Stimulated activated effector memory CD8-positive, alpha-beta T cell treated with anti-CD3 and anti-CD28 coated beads, Interleukin-12 subunit alpha, Interleukin-12 subunit beta, amount 100 ng/mL, for 72 hours (primary cell): ENCODE results near the gene DNM1L.

ENCODE experiments used
- ATAC-seq: fragments of 150-1000 bp; cut with Tn5 transposase; 2 replicates; pipeline ENCODE4 v1.10.0; 2021
- DNase-seq, 2 donors: peaks; one replicate each; pipeline ENCODE4 v3.0.0; 2021 to 2022; ENCODE audit warnings: low spot score in 2 of 2
- H3K27ac Mint-ChIP-seq: one replicate; pipeline ENCODE4 v1.8.0; 2022; ENCODE audit warnings: mild to moderate bottlenecking, mixed read lengths
- H3K36me3 Mint-ChIP-seq: one replicate; pipeline ENCODE4 v1.8.0; 2022; ENCODE audit warnings: mild to moderate bottlenecking, mixed read lengths
- H3K4me1 Mint-ChIP-seq: one replicate; pipeline ENCODE4 v1.8.0; 2022; ENCODE audit warnings: mixed read lengths
- H3K4me3 Mint-ChIP-seq: one replicate; pipeline ENCODE4 v1.8.0; 2022; ENCODE audit warnings: mild to moderate bottlenecking, mixed read lengths
- H3K9me3 Mint-ChIP-seq: one replicate; pipeline ENCODE4 v1.8.0; 2022; ENCODE audit warnings: mixed read lengths

Gene DNM1L

GRCh38 chr12:32761716-32762115 lies 82.6 kb downstream of the DNM1L start:
- no peaks in the 10 kb centered on the region for H3K36me3 Mint-ChIP-seq
- H3K9me3 Mint-ChIP-seq: no peaks in the 10 kb centered on the region
- ATAC-seq (no peak), DNase-seq (no peak)
- H3K27ac Mint-ChIP-seq: peak overlapping the region; percentile 10
- peaks cover under 1% of the 10 kb centered on the region for H3K4me1 Mint-ChIP-seq
- H3K4me3 Mint-ChIP-seq: no peak overlapping the region

GRCh38 chr12:32765906-32766305 lies 86.8 kb downstream of the DNM1L start:
- Mint-ChIP-seq H3K9me3 (no peaks in the 10 kb centered on the region), H3K4me3 (no peak overlapping the region), H3K27ac (no peak overlapping the region), H3K4me1 (no peaks in the 10 kb centered on the region), H3K36me3 (no peaks in the 10 kb centered on the region)
- ATAC-seq (no peak), DNase-seq (no peak)

DNA sequence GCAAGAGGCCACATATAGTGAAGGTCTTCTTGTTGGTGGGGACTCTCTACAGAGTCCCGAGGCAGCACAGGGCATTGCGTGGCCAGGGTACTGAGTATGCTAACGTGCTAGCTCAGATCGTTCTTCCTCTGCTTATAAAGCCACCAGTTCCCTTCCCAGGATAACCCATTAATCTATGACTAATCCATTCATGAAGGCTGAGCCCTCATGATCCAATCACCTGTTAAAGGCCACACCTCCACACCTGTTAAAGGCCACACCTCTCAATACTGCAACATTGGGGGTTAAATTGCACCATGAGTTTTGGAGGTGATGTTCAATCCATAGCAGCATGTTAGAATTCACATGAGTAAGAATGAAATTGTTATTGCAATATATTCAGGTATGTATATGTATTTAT lies 89.4 kb downstream of the DNM1L start:
- Mint-ChIP-seq H3K4me3 (no peak overlapping the region), H3K36me3 (no peaks in the 10 kb centered on the region)
- ATAC-seq: no peak

DNA sequence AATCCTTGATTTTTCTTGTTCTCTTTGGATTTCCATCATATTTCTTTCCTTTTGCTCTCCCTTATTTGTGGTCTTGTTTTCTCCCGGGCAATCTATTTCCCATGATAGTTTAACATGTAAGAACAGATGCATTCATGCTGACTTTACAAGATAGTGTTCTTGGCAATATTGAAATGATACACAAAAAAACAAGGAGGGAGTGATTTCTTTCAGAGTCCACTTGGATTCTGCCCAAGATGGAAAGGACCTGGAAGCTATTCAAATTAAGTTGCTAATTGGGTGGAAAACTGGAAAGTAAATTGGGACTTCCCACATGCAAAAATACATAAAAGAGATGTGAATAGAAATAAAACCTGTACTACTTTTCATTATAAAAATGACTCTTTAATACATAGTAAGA lies 91.0 kb downstream of the DNM1L start:
- H3K36me3 Mint-ChIP-seq: no peaks in the 10 kb centered on the region
- no peak overlapping the region for H3K27ac Mint-ChIP-seq
- no peaks in the 10 kb centered on the region for H3K9me3 Mint-ChIP-seq
- no peak overlapping the region for H3K4me3 Mint-ChIP-seq
- no peak for DNase-seq
- H3K4me1 Mint-ChIP-seq: no peaks in the 10 kb centered on the region
- no peak for ATAC-seq

More for the DNA sequence above, 89.4 kb downstream of the DNM1L start:
- no peak overlapping the region for H3K27ac Mint-ChIP-seq
- no peaks in the 10 kb centered on the region for H3K9me3 Mint-ChIP-seq
- no peaks in the 10 kb centered on the region for H3K4me1 Mint-ChIP-seq
- no peak for DNase-seq

- DNase-seq (no peak), ATAC-seq (no peak)
- Mint-ChIP-seq H3K4me1 (no peaks in the 10 kb centered on the region), H3K36me3 (no peaks in the 10 kb centered on the region), H3K27ac (no peak overlapping the region), H3K9me3 (no peaks in the 10 kb centered on the region), H3K4me3 (no peak overlapping the region)
These were observed 94.6 kb downstream of the DNM1L start for GRCh38 chr12:32773691-32774090.

- Mint-ChIP-seq H3K4me3 (no peak overlapping the region), H3K36me3 (no peaks in the 10 kb centered on the region), H3K4me1 (no peaks in the 10 kb centered on the region), H3K9me3 (no peaks in the 10 kb centered on the region), H3K27ac (no peak overlapping the region)
- ATAC-seq (no peak), DNase-seq (no peak)
These were observed 97.2 kb downstream of the DNM1L start for GRCh38 chr12:32776258-32776657.

- no peaks in the 10 kb centered on the region for H3K36me3 Mint-ChIP-seq
- DNase-seq: no peak
- no peak for ATAC-seq
- H3K27ac Mint-ChIP-seq: no peak overlapping the region
- H3K9me3 Mint-ChIP-seq: no peaks in the 10 kb centered on the region
- H3K4me1 Mint-ChIP-seq: no peaks in the 10 kb centered on the region
- no peak overlapping the region for H3K4me3 Mint-ChIP-seq
These were observed 98.1 kb downstream of the DNM1L start for GRCh38 chr12:32777159-32777558.

DNA sequence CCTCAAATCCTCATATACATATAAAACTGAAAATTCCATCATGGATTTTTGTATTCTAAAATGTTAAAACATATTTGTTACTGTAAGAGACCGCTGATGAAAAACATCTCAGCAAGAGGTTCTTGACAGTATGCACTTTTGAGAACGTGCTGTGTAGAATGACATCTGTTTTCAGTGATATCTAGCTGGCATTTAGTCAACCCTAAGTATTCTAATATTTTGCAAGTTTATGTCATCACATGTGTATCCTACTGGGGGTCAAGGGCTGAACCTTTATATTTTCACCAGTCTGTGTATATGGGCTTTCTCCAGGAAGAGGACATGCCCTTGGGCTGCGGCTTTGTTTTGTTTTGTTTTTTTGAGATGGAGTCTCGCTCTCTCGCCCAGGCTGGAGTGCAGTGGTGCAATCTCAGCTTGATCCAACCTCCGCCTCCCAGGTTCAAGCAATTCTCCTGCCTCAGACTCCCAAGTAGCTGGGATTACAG lies 98.6 kb downstream of the DNM1L start:
- no peak for ATAC-seq
- Mint-ChIP-seq H3K36me3 (no peaks in the 10 kb centered on the region), H3K4me1 (no peaks in the 10 kb centered on the region), H3K27ac (no peak overlapping the region), H3K4me3 (no peak overlapping the region), H3K9me3 (no peaks in the 10 kb centered on the region)
- no peak for DNase-seq

- H3K36me3 Mint-ChIP-seq: no peaks in the 10 kb centered on the region
- no peaks in the 10 kb centered on the region for H3K9me3 Mint-ChIP-seq
- ATAC-seq: no peak
- no peak for DNase-seq
- no peak overlapping the region for H3K4me3 Mint-ChIP-seq
- H3K4me1 Mint-ChIP-seq: no peaks in the 10 kb centered on the region
- H3K27ac Mint-ChIP-seq: no peak overlapping the region
These were observed 101.0 kb downstream of the DNM1L start for GRCh38 chr12:32780071-32780470.

DNA sequence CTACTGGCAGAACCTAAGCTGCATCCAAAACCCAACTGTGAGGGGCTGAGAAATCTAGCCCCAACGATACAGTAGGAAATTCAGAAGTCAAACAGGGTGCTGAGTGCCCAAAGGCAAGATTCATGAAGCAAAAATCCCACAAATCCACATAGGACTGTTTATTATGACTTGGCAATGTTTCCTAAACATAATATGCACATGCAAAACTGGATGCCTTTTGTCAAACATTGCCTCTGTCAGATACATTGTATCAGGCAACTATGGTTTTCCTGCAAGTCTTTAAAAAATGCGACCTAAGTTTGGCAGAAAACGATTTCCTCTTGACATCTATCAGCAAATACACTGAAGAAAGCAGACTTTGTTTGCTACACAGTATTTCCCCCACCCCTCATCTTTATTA lies 103.9 kb downstream of the DNM1L start:
- H3K9me3 Mint-ChIP-seq: no peaks in the 10 kb centered on the region

GRCh38 chr12:32785557-32785956 lies 106.5 kb downstream of the DNM1L start:
- no peak for ATAC-seq
- Mint-ChIP-seq H3K4me1 (no peaks in the 10 kb centered on the region), H3K36me3 (no peaks in the 10 kb centered on the region), H3K9me3 (no peaks in the 10 kb centered on the region), H3K4me3 (no peak overlapping the region), H3K27ac (no peak overlapping the region)
- DNase-seq: no peak

More for the DNA sequence above, 103.9 kb downstream of the DNM1L start:
- no peak for ATAC-seq
- no peak for DNase-seq
- Mint-ChIP-seq H3K36me3 (no peaks in the 10 kb centered on the region), H3K4me3 (no peak overlapping the region), H3K27ac (no peak overlapping the region), H3K4me1 (no peaks in the 10 kb centered on the region)

DNA sequence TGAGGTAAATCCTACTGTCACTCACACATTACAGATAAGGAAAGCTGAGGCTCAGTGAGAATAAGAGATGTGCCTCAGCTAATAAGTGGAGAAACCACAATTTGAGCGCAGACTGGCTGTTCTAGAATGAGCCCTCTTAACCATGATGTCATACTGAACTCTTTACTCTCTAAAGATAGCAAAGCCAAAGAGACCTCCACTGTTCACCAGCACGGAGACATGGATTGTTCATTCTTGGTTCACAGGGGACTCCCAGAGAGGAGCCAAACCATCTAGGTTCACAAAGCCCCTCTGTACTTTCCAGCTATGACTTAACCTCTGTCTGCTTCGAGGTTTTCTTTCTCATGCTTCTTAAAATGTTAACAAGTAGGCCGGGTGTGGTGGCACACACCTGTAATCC lies 109.3 kb downstream of the DNM1L start:
- no peaks in the 10 kb centered on the region for H3K9me3 Mint-ChIP-seq

GRCh38 chr12:32789446-32789845 lies 110.3 kb downstream of the DNM1L start:
- no peak for ATAC-seq

More for the DNA sequence above, 109.3 kb downstream of the DNM1L start:
- no peak for DNase-seq
- Mint-ChIP-seq H3K36me3 (no peaks in the 10 kb centered on the region), H3K27ac (no peak overlapping the region), H3K4me3 (no peak overlapping the region), H3K4me1 (no peaks in the 10 kb centered on the region)
- ATAC-seq: no peak

GRCh38 chr12:32789916-32790315 lies 110.8 kb downstream of the DNM1L start:
- Mint-ChIP-seq H3K4me1 (no peaks in the 10 kb centered on the region), H3K9me3 (no peaks in the 10 kb centered on the region), H3K36me3 (no peaks in the 10 kb centered on the region), H3K27ac (no peak overlapping the region), H3K4me3 (no peak overlapping the region)
- DNase-seq: no peak
- no peak for ATAC-seq

More at GRCh38 chr12:32789446-32789845, 110.3 kb downstream of the DNM1L start:
- Mint-ChIP-seq H3K36me3 (no peaks in the 10 kb centered on the region), H3K4me3 (no peak overlapping the region), H3K4me1 (no peaks in the 10 kb centered on the region), H3K9me3 (no peaks in the 10 kb centered on the region), H3K27ac (no peak overlapping the region)
- no peak for DNase-seq

GRCh38 chr12:32794281-32794680 lies 115.2 kb downstream of the DNM1L start:
- H3K27ac Mint-ChIP-seq: no peak overlapping the region
- no peaks in the 10 kb centered on the region for H3K4me1 Mint-ChIP-seq
- H3K4me3 Mint-ChIP-seq: no peak overlapping the region
- H3K36me3 Mint-ChIP-seq: no peaks in the 10 kb centered on the region
- no peaks in the 10 kb centered on the region for H3K9me3 Mint-ChIP-seq
- ATAC-seq (no peak), DNase-seq (no peak)
